OCI-LY7 (cell line): ENCODE results near the gene PTPRU. TPM values are rescaled to one million over a fixed set of nuclear protein-coding genes. Genes with fewer than 3 reads are reported as not detected.

Experiments
- BruUV-seq: library from RNA; stranded (reverse); fragments of 400-500 nt; replicated peaks from 2 replicates; lab custom pipeline; 2021; lab: Mats Ljungman, UMichigan
- CTCF ChIA-PET: fragments of 300-600 bp; sonication (Branson Sonifier 250); formaldehyde crosslinking; loops from one replicate; lab custom pipeline; 2022; ENCODE audit warnings: antibody characterized with exemption; ENCODE audit not compliant: unreplicated experiment; lab: Charles Lee
- POLR2A ChIA-PET: fragments of 300-600 bp; sonication (Branson Sonifier 250); formaldehyde crosslinking; loops from one replicate; lab custom pipeline; 2022; ENCODE audit warnings: antibody characterized with exemption; lab: Charles Lee
- DNase-seq: peaks from one replicate; pipeline ENCODE4 v3.0.0-alpha.2; 2015; ENCODE audit warnings: low spot score
- H2AFZ ChIP-seq: fragments of 200-600 bp; sonication (generic), shearing (Covaris generic); 2 replicates; pipeline ENCODE4 v1.6.1; 2014; ENCODE audit warnings: mild to moderate bottlenecking, antibody characterized with exemption, low read length, moderate library complexity
- H3K27ac ChIP-seq: fragments of 200-600 bp; sonication (generic); 2 replicates; pipeline ENCODE4 v1.5.1; 2014; ENCODE audit warnings: mixed run types, low read depth, mild to moderate bottlenecking, moderate library complexity, low read length, inconsistent platforms; ENCODE audit not compliant: poor library complexity, severe bottlenecking
- H3K36me3 ChIP-seq: fragments of 200-600 bp; sonication (generic); 2 replicates; pipeline ENCODE4 v1.6.1; 2014; ENCODE audit warnings: mild to moderate bottlenecking, antibody characterized with exemption, low read length, moderate library complexity, mixed read lengths; ENCODE audit not compliant: insufficient read depth
- H3K4me1 ChIP-seq: fragments of 200-600 bp; sonication (generic); 2 replicates; pipeline ENCODE4 v1.5.1; 2014; ENCODE audit warnings: mild to moderate bottlenecking, low read length; ENCODE audit not compliant: insufficient read depth, poor library complexity, severe bottlenecking
- H3K4me2 ChIP-seq: fragments of 200-600 bp; sonication (generic); 2 replicates; pipeline ENCODE4 v1.6.1; 2014; ENCODE audit warnings: mild to moderate bottlenecking, low read length
- H3K4me3 ChIP-seq: fragments of 200-600 bp; sonication (generic); 2 replicates; pipeline ENCODE4 v1.5.1; 2014; ENCODE audit warnings: mild to moderate bottlenecking, low read depth, low read length; ENCODE audit not compliant: poor library complexity, severe bottlenecking
- H3K79me2 ChIP-seq: fragments of 200-600 bp; sonication (generic); 2 replicates; pipeline ENCODE4 v1.6.1; 2016; ENCODE audit warnings: low read depth, mild to moderate bottlenecking, low read length, moderate library complexity, mixed read lengths; ENCODE audit not compliant: insufficient read depth
- H3K9me2 ChIP-seq: fragments of 200-600 bp; sonication (generic); 2 replicates; pipeline ENCODE4 v1.6.1; 2016; ENCODE audit warnings: mild to moderate bottlenecking, low read length, mixed read lengths; ENCODE audit not compliant: insufficient read depth
- H3K9me3 ChIP-seq: fragments of 200-600 bp; sonication (generic); 2 replicates; pipeline ENCODE4 v1.6.1; 2014; ENCODE audit warnings: mild to moderate bottlenecking, mixed run types, low read length, mixed read lengths
- H4K20me1 ChIP-seq: fragments of 200-600 bp; sonication (generic); 2 replicates; pipeline ENCODE4 v1.6.1; 2014; ENCODE audit warnings: mild to moderate bottlenecking, antibody characterized with exemption, low read length, moderate library complexity, mixed read lengths; ENCODE audit not compliant: insufficient read depth
- CTCF ChIP-seq: fragments of 200-600 bp; sonication (generic); conservative IDR thresholded peaks from 2 replicates; pipeline ENCODE4 v1.5.1; 2014; ENCODE audit warnings: mild to moderate bottlenecking, antibody characterized with exemption, low read length, moderate library complexity, mixed read lengths
- EZH2phosphoT487 ChIP-seq: fragments of 200-600 bp; sonication (generic); IDR thresholded peaks from 2 replicates; pipeline ENCODE4 v1.6.1; 2018; ENCODE audit warnings: low read depth, borderline replicate concordance, mild to moderate bottlenecking, mixed run types, antibody characterized with exemption, low read length, moderate library complexity, mixed read lengths
- intact Hi-C: fragments of 100-400 bp; cut with micrococcal nuclease; formaldehyde crosslinking; loops from one replicate; pipeline ENCODE4 v1.10.0; 2022; ENCODE audit not compliant: unreplicated experiment
- total RNA-seq, 2 experiments: library from RNA; depleted of rRNA in 1 of 2; stranded (reverse); fragments of >200 nt in 1 of 2; shearing (Covaris generic) in 1 of 2; gene quantifications; 2 replicates each; pipeline ENCODE4 v1.2.3, GENCODE V29; 2014 to 2022

PTPRU gene
- total RNA-seq, 2 experiments from 2014 or later, result 2.5 to 4.6 TPM

- no peaks in the 10 kb centered on the region for H3K4me1 ChIP-seq
- no peak overlapping the region for H3K4me3 ChIP-seq
- H3K79me2 ChIP-seq, result no peaks in the 10 kb centered on the region
- H3K27ac ChIP-seq, result no peak overlapping the region
- ChIA-PET CTCF (no interaction called here), POLR2A (interaction anchor here (0.7 kb wide), 1 partner anchor 28 kb away, joined by 3 read pairs; no protein-coding TSS in a partner anchor)
- no peaks in the 10 kb centered on the region for H3K9me2 ChIP-seq
- no TSS peak for BruUV-seq
- H3K4me2 ChIP-seq, result no peak overlapping the region
- DNase-seq, result no peak
- no peaks in the 10 kb centered on the region for H3K9me3 ChIP-seq
- intact Hi-C loops, result no loop called here
- peaks cover 46% of the 10 kb centered on the region for H3K36me3 ChIP-seq
- no peak for TF ChIP-seq EZH2phosphoT487
- TF ChIP-seq CTCF, result no peak
- H4K20me1 ChIP-seq, result no peaks in the 10 kb centered on the region
- no peak overlapping the region for H2AFZ ChIP-seq
Measured at GRCh38 chr1:29210278-29211085, 25.8 kb upstream of the PTPRU start.

GRCh38 chr1:29211086-29212030 lies 25.0 kb upstream of the PTPRU start:
- Histone ChIP-seq H3K4me3 (no peak overlapping the region), H3K9me3 (no peaks in the 10 kb centered on the region), H3K79me2 (no peaks in the 10 kb centered on the region), H3K9me2 (no peaks in the 10 kb centered on the region), H2AFZ (no peak overlapping the region), H3K4me2 (no peak overlapping the region), H3K4me1 (no peaks in the 10 kb centered on the region), H4K20me1 (no peaks in the 10 kb centered on the region), H3K36me3 (peaks cover 47% of the 10 kb centered on the region), H3K27ac (no peak overlapping the region)
- POLR2A ChIA-PET, result interaction anchor here (0.7 kb wide), 1 partner anchor 29 kb away, joined by 3 read pairs; no protein-coding TSS in a partner anchor
- CTCF ChIA-PET, result no interaction called here
- no TSS peak for BruUV-seq
- TF ChIP-seq EZH2phosphoT487 (no peak), CTCF (no peak)
- no peak for DNase-seq
- intact Hi-C loops, result no loop called here
